ENCODE measurements around the gene TMBIM1.

TMBIM1 gene, protein sequence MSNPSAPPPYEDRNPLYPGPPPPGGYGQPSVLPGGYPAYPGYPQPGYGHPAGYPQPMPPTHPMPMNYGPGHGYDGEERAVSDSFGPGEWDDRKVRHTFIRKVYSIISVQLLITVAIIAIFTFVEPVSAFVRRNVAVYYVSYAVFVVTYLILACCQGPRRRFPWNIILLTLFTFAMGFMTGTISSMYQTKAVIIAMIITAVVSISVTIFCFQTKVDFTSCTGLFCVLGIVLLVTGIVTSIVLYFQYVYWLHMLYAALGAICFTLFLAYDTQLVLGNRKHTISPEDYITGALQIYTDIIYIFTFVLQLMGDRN

DNA sequence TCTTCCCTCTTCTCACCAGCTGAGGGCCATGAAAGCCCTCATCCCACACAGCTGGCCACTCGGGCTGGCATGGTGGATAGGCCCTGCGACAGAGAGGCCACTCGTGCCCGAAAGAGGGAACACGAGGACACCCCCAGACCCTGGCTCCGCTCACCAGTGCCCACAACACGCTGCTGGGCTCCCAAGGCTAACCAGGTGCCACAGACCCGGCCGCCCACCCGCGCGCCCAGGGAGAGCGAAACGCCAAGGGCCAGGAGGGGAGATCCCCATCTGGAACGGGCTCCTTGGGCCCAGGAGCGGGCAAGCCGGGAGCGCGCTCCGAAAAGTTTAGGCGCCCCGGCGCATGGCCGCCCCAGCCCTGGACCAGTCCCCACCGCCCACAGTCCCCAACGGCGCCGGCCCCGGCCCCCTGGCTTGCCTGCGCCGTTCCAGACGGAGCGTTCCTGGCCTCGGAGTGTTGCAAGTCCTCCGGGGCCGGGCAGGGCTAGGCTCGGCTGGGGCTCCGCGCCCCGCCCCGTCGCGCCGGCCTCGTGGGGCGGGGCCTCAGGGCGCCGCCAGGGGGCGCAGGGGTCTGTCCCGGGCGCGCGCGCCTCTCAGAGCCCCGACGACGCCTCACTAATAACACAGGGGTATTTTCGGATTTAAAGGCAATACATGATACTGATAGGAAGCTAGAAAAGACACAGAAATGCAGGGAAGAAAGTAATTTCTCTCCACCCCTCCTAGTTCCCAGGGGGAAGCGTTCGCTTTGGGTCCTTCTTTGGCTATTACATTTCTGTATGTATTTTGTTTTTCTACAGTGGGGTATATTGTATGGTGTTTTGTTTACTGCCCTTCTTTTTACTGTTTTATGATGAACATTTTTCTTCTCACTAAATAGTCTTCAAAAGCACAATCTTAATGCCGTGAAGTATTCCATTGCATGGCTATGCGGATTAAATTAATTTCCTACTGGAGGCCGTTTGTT, at the start of gene TMBIM1:
TMBIM1 (minus strand) TSS at position 456 of the 967 bp plus-strand sequence. CDS start 10,362 bp downstream, outside the sequence.
- Histone ChIP-seq H3K4me3 (ENCODE audit: low read length) (peak within 1 kb of the TSS; percentile 78), H3K9me3 (ENCODE audit: insufficient read depth, low read depth, low read length) (no peaks in the 10 kb centered on the region), H3K9ac (ENCODE audit: low read depth, low read length) (peak within 1 kb of the TSS; percentile 59; the same call in 1 of the 2 replicates), H3K27ac (ENCODE audit: low read length) (no peak within 1 kb of the TSS), H3K36me3 (ENCODE audit: insufficient read depth, low read depth, low read length) (no peaks in the 10 kb centered on the region), H3K27me3 (ENCODE audit: insufficient read depth, low read length) (peaks cover 4% of the 10 kb centered on the region; the same call in 1 of the 2 replicates), H3K4me1 (ENCODE audit: insufficient read depth, low read length) (peaks cover 20% of the 10 kb centered on the region)

- Histone ChIP-seq H3K27ac (ENCODE audit: low read length) (no peak overlapping the region), H3K36me3 (ENCODE audit: insufficient read depth, low read depth, low read length) (no peaks in the 10 kb centered on the region), H3K9me3 (ENCODE audit: insufficient read depth, low read depth, low read length) (no peaks in the 10 kb centered on the region), H3K27me3 (ENCODE audit: insufficient read depth, low read length) (no peaks in the 10 kb centered on the region), H3K4me3 (ENCODE audit: low read length) (no peak overlapping the region), H3K9ac (ENCODE audit: low read depth, low read length) (no peak overlapping the region), H3K4me1 (ENCODE audit: insufficient read depth, low read length) (no peaks in the 10 kb centered on the region)
Observed at GRCh38 chr2:218341381-218341780, 49.1 kb upstream of the TMBIM1 start.

DNA sequence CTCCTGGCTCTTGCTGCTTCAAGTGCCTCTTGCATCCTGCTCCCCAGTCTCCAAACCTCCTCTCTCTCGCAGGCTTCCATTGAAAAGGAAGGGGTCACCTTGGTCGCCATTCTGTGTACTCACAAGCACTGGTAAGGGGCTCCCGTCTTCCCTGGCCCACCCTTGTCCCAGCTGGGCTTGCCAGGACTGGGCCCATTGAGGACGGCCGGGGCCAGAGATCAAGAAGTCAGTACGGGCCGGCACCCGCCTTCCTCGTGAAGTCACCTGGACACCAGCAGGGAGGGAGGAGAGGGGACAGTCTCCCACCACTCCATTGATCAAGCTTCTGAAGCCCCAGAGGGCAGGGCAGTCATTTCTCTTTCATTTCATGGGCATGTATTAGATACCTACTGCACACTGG, 48.4 kb upstream of the TMBIM1 start:
- no peaks in the 10 kb centered on the region for H3K27me3 ChIP-seq (ENCODE audit: insufficient read depth, low read length)
- no peaks in the 10 kb centered on the region for H3K36me3 ChIP-seq (ENCODE audit: insufficient read depth, low read depth, low read length)
- H3K9ac ChIP-seq (ENCODE audit: low read depth, low read length) = no peak overlapping the region

DNA sequence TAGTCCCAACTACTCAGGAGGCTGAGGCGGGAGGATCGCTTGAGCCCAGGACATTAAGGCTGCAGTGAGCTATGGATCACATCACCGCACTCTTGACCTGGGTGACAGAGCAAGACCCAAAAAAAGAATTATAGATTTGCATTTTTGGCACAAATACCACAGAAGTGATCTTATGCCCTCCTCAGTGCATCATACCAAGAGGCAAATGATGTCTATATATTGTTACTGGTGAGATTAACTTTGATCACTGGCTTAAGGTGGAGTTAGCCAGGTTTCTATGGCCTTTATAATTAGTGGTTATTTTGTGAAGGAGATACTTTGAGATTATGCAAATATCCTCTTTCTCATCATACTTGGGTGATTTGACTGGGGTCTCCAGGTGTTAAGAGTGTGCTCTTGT, 42.2 kb upstream of the TMBIM1 start:
- no peaks in the 10 kb centered on the region for H3K36me3 ChIP-seq (ENCODE audit: insufficient read depth, low read depth, low read length)
- no peaks in the 10 kb centered on the region for H3K27me3 ChIP-seq (ENCODE audit: insufficient read depth, low read length)
- H3K9me3 ChIP-seq (ENCODE audit: insufficient read depth, low read depth, low read length) = no peaks in the 10 kb centered on the region
- no peak overlapping the region for H3K9ac ChIP-seq (ENCODE audit: low read depth, low read length)
- H3K4me1 ChIP-seq (ENCODE audit: insufficient read depth, low read length) = peaks cover 4% of the 10 kb centered on the region; the same call in 1 of the 2 replicates
- no peak overlapping the region for H3K27ac ChIP-seq (ENCODE audit: low read length)
- H3K4me3 ChIP-seq (ENCODE audit: low read length) = no peak overlapping the region

More for the DNA sequence above, 48.4 kb upstream of the TMBIM1 start:
- H3K4me1 ChIP-seq (ENCODE audit: insufficient read depth, low read length) = no peaks in the 10 kb centered on the region
- H3K27ac ChIP-seq (ENCODE audit: low read length) = no peak overlapping the region
- H3K4me3 ChIP-seq (ENCODE audit: low read length) = no peak overlapping the region
- no peaks in the 10 kb centered on the region for H3K9me3 ChIP-seq (ENCODE audit: insufficient read depth, low read depth, low read length)

GRCh38 chr2:218332920-218333645, 40.8 kb upstream of the TMBIM1 start:
- Histone ChIP-seq H3K36me3 (ENCODE audit: insufficient read depth, low read depth, low read length) (no peaks in the 10 kb centered on the region), H3K9ac (ENCODE audit: low read depth, low read length) (no peak overlapping the region), H3K4me3 (ENCODE audit: low read length) (no peak overlapping the region), H3K4me1 (ENCODE audit: insufficient read depth, low read length) (peaks cover 4% of the 10 kb centered on the region; the same call in 1 of the 2 replicates), H3K9me3 (ENCODE audit: insufficient read depth, low read depth, low read length) (no peaks in the 10 kb centered on the region), H3K27me3 (ENCODE audit: insufficient read depth, low read length) (no peaks in the 10 kb centered on the region), H3K27ac (ENCODE audit: low read length) (no peak overlapping the region)

- no peak overlapping the region for H3K9ac ChIP-seq (ENCODE audit: low read depth, low read length)
- no peaks in the 10 kb centered on the region for H3K36me3 ChIP-seq (ENCODE audit: insufficient read depth, low read depth, low read length)
- peaks cover 4% of the 10 kb centered on the region; the same call in 1 of the 2 replicates for H3K4me1 ChIP-seq (ENCODE audit: insufficient read depth, low read length)
- no peak overlapping the region for H3K4me3 ChIP-seq (ENCODE audit: low read length)
- H3K27ac ChIP-seq (ENCODE audit: low read length) = no peak overlapping the region
- no peaks in the 10 kb centered on the region for H3K27me3 ChIP-seq (ENCODE audit: insufficient read depth, low read length)
- H3K9me3 ChIP-seq (ENCODE audit: insufficient read depth, low read depth, low read length) = no peaks in the 10 kb centered on the region
Observed at GRCh38 chr2:218332288-218332687, 40.0 kb upstream of the TMBIM1 start.

DNA sequence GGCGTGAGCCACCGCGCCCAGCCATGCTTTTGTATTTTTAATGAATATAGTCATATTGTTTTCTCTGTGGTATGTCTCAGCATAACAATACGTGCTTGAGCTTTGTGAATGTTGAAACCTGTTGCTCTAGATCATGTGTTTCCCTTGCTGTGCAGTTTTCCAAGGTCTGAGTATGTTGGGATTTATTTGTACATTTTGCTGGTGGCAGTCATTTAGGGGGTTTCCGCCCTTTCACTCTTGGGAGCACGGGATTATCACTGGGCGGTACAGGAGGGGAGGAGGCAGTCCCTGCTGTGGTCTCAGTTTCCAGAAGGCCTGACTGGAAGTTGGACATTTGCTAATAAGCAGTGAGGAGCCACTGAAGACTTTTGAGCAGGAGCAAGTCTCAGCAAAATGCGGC, 39.4 kb upstream of the TMBIM1 start:
- H3K9me3 ChIP-seq (ENCODE audit: insufficient read depth, low read depth, low read length) = no peaks in the 10 kb centered on the region
- H3K4me3 ChIP-seq (ENCODE audit: low read length) = no peak overlapping the region
- no peak overlapping the region for H3K9ac ChIP-seq (ENCODE audit: low read depth, low read length)
- no peaks in the 10 kb centered on the region for H3K27me3 ChIP-seq (ENCODE audit: insufficient read depth, low read length)
- H3K27ac ChIP-seq (ENCODE audit: low read length) = no peak overlapping the region
- H3K4me1 ChIP-seq (ENCODE audit: insufficient read depth, low read length) = peaks cover 6% of the 10 kb centered on the region; the same call in 1 of the 2 replicates
- H3K36me3 ChIP-seq (ENCODE audit: insufficient read depth, low read depth, low read length) = no peaks in the 10 kb centered on the region

- Histone ChIP-seq H3K9ac (ENCODE audit: low read depth, low read length) (no peak overlapping the region), H3K4me3 (ENCODE audit: low read length) (no peak overlapping the region), H3K36me3 (ENCODE audit: insufficient read depth, low read depth, low read length) (no peaks in the 10 kb centered on the region), H3K4me1 (ENCODE audit: insufficient read depth, low read length) (peaks cover 15% of the 10 kb centered on the region; the same call in 1 of the 2 replicates), H3K27me3 (ENCODE audit: insufficient read depth, low read length) (no peaks in the 10 kb centered on the region), H3K9me3 (ENCODE audit: insufficient read depth, low read depth, low read length) (no peaks in the 10 kb centered on the region), H3K27ac (ENCODE audit: low read length) (no peak overlapping the region)
Observed at GRCh38 chr2:218329826-218330593, 37.7 kb upstream of the TMBIM1 start.

- Histone ChIP-seq H3K36me3 (ENCODE audit: insufficient read depth, low read depth, low read length) (no peaks in the 10 kb centered on the region), H3K27ac (ENCODE audit: low read length) (no peak overlapping the region), H3K4me3 (ENCODE audit: low read length) (no peak overlapping the region), H3K9me3 (ENCODE audit: insufficient read depth, low read depth, low read length) (no peaks in the 10 kb centered on the region), H3K4me1 (ENCODE audit: insufficient read depth, low read length) (peaks cover 18% of the 10 kb centered on the region; the same call in 1 of the 2 replicates), H3K9ac (ENCODE audit: low read depth, low read length) (no peak overlapping the region), H3K27me3 (ENCODE audit: insufficient read depth, low read length) (no peaks in the 10 kb centered on the region)
Observed at GRCh38 chr2:218329027-218329825, 36.9 kb upstream of the TMBIM1 start.

GRCh38 chr2:218328294-218328693, 36.0 kb upstream of the TMBIM1 start:
- Histone ChIP-seq H3K4me3 (ENCODE audit: low read length) (no peak overlapping the region), H3K9ac (ENCODE audit: low read depth, low read length) (no peak overlapping the region), H3K27ac (ENCODE audit: low read length) (no peak overlapping the region), H3K27me3 (ENCODE audit: insufficient read depth, low read length) (no peaks in the 10 kb centered on the region), H3K9me3 (ENCODE audit: insufficient read depth, low read depth, low read length) (no peaks in the 10 kb centered on the region), H3K4me1 (ENCODE audit: insufficient read depth, low read length) (peaks cover 20% of the 10 kb centered on the region; the same call in 1 of the 2 replicates), H3K36me3 (ENCODE audit: insufficient read depth, low read depth, low read length) (no peaks in the 10 kb centered on the region)

All from iPS-20b (cell line).